K562 (cell line): ENCODE results near the gene SPTBN4. TPM values are rescaled to one million over a fixed set of nuclear protein-coding genes. Genes with fewer than 3 reads are reported as not detected.
A peak's percentile ranks its signal among the peaks of the same experiment; 100 is the strongest.

ENCODE experiments used
- ATAC-seq: fragments of 200-7000 bp; cut with Tn5 transposase; 3 replicates; pipeline ENCODE4 v1.9.1; 2020; ENCODE audit warnings: moderate library complexity
- BruUV-seq: library from RNA; stranded (reverse); fragments of 400-500 nt; replicated peaks from 2 replicates; lab custom pipeline; 2021; lab: Mats Ljungman, UMichigan
- CTCF ChIA-PET: fragments of 300-600 bp; formaldehyde crosslinking; extraction: SDS; loops from one replicate; lab custom pipeline; 2021; ENCODE audit warnings: low intra/inter-chr PET ratio; lab: Yijun Ruan, JAX
- POLR2A ChIA-PET: fragments of 300-600, 350-650 bp; sonication (Branson Sonifier 250); formaldehyde crosslinking; extraction: SDS; loops from one replicate; lab custom pipeline; 2021; ENCODE audit warnings: antibody characterized with exemption, inconsistent platforms; lab: Yijun Ruan, JAX
- DNase-seq, 4 experiments: peaks; one replicate each; pipeline versions ENCODE4 v3.0.0 to v3.0.0-alpha.2; 2011 to 2018; ENCODE audit warnings: low spot score in 3 of 4, mixed read lengths in 3 of 4; ENCODE audit errors: extremely low read depth in 1 of 4
- FAIRE-seq: peaks from 2 replicates; lab custom pipeline; 2011; peaks lifted over from hg19 to GRCh38; lab: Jason Lieb, UNC
- H2AFZ ChIP-seq: 2 replicates; pipeline ENCODE4 v1.6.0; 2011; ENCODE audit warnings: low read depth, low read length, control low read depth, inconsistent platforms
- H3K27ac ChIP-seq: fragments of 200-600 bp; 3 replicates; pipeline ENCODE4 v1.8.0; 2011; ENCODE audit warnings: low read depth, mild to moderate bottlenecking, control low read depth, inconsistent platforms, low read length, moderate library complexity, mixed read lengths; ENCODE audit errors: extremely low read depth
- H3K27me3 ChIP-seq, 2 experiments: fragments of 300-600 bp in 1 of 2; 2 replicates in 1 of 2; 3 replicates in 1 of 2; pipeline versions ENCODE4 v1.6.0 to v1.8.0; 2011; ENCODE audit warnings: inconsistent platforms in 2 of 2, low read length in 2 of 2, mild to moderate bottlenecking in 1 of 2, mixed read lengths in 1 of 2, moderate library complexity in 1 of 2; ENCODE audit not compliant: control insufficient read depth in 2 of 2, insufficient read depth in 2 of 2
- H3K36me3 ChIP-seq: fragments of 300-600 bp; 3 replicates; pipeline ENCODE4 v1.8.0; 2011; ENCODE audit warnings: mild to moderate bottlenecking, low read length, inconsistent platforms; ENCODE audit not compliant: control insufficient read depth, insufficient read depth
- H3K4me1 ChIP-seq, 2 experiments: fragments of 200-600 bp in 1 of 2; replicated peaks in 1 of 2; 2 replicates in 1 of 2; 3 replicates in 1 of 2; pipeline versions ENCODE4 v1.5.1 to v1.8.0; 2011; ENCODE audit warnings: inconsistent platforms in 2 of 2, low read length in 2 of 2, mild to moderate bottlenecking in 1 of 2, mixed read lengths in 1 of 2, moderate library complexity in 1 of 2; ENCODE audit not compliant: control insufficient read depth in 2 of 2, insufficient read depth in 2 of 2
- H3K4me2 ChIP-seq: 2 replicates; pipeline ENCODE4 v1.6.1; 2011; ENCODE audit warnings: low read length, control low read depth, inconsistent platforms, mixed read lengths; ENCODE audit not compliant: insufficient read depth
- H3K4me3 ChIP-seq: fragments of 200-600 bp; sonication (generic), shearing (Covaris generic); 2 replicates; pipeline ENCODE4 v1.5.1; 2016; ENCODE audit warnings: control low read depth, inconsistent platforms
- H3K79me2 ChIP-seq: fragments of 200-600 bp; 3 replicates; pipeline ENCODE4 v1.8.0; 2011; ENCODE audit warnings: low read length, inconsistent platforms; ENCODE audit not compliant: control insufficient read depth, insufficient read depth
- H3K9ac ChIP-seq, 2 experiments: 2 replicates each; pipeline versions ENCODE4 v1.6.0 to v1.6.1; 2011; ENCODE audit warnings: low read depth in 2 of 2, low read length in 2 of 2, control low read depth in 1 of 2, inconsistent platforms in 1 of 2, mild to moderate bottlenecking in 1 of 2, mixed read lengths in 1 of 2; ENCODE audit not compliant: insufficient read depth in 1 of 2
- H3K9me1 ChIP-seq: one replicate; pipeline ENCODE4 v1.6.0; 2011; ENCODE audit warnings: inconsistent platforms, mild to moderate bottlenecking, low read length, moderate library complexity; ENCODE audit not compliant: control insufficient read depth, insufficient read depth
- H3K9me3 ChIP-seq: replicated peaks from 2 replicates; pipeline ENCODE4 v1.5.1; 2011; ENCODE audit warnings: low read depth, low read length, inconsistent platforms; ENCODE audit not compliant: control insufficient read depth, insufficient read depth
- H4K20me1 ChIP-seq: replicated peaks from 2 replicates; pipeline ENCODE4 v1.6.1; 2011; ENCODE audit warnings: low read length, inconsistent platforms, mixed read lengths; ENCODE audit not compliant: control insufficient read depth, insufficient read depth
- CBFB ChIP-seq: sonication (generic); formaldehyde crosslinking; IDR thresholded peaks from 2 replicates; pipeline ENCODE4 v1.4.0; 2020; ENCODE audit warnings: mild to moderate bottlenecking, missing genetic modification reagents
- DMBX1 ChIP-seq: fragments of 250-450 bp; sonication (Bioruptor Pico); IDR thresholded peaks from 2 replicates; pipeline ENCODE4 v1.8.0; 2022; ENCODE audit warnings: inconsistent platforms, mild to moderate bottlenecking, moderate library complexity, borderline replicate concordance
- PURB ChIP-seq: sonication (generic); formaldehyde crosslinking; IDR thresholded peaks from 2 replicates; pipeline ENCODE4 v1.9.0; 2021; ENCODE audit warnings: low read depth, mild to moderate bottlenecking, missing genetic modification reagents
- PYGO2 ChIP-seq: fragments of 450-650 bp; IDR thresholded peaks from 2 replicates; pipeline ENCODE4 v1.6.1; 2016; ENCODE audit warnings: mild to moderate bottlenecking, missing genetic modification characterization, moderate library complexity, missing compliant biosample characterization
- RBM14 ChIP-seq: fragments of 200-400 bp; formaldehyde crosslinking; IDR thresholded peaks from 2 replicates; pipeline ENCODE4 v1.6.1; 2018; ENCODE audit warnings: low read depth, mild to moderate bottlenecking, low read length, moderate library complexity, borderline replicate concordance; ENCODE audit not compliant: insufficient read depth
- RNF219 ChIP-seq: fragments of 250-450 bp; sonication (Bioruptor Pico); IDR thresholded peaks from 2 replicates; pipeline ENCODE4 v1.5.0; 2022; ENCODE audit warnings: mild to moderate bottlenecking
- ZNF384 ChIP-seq: IDR thresholded peaks from 2 replicates; pipeline ENCODE4 v1.6.1; 2012; ENCODE audit warnings: low read depth, low read length, improper control_type of control experiment
- WGBS: fragments of 100-300 bp; shearing (Covaris generic); methylation state at CpG from one replicate; pipeline ENCODE4 v1.1.6; 2016; ENCODE audit warnings: low coverage, mixed read lengths; ENCODE audit not compliant: insufficient coverage; ENCODE audit errors: missing lambda C conversion rate; 5-methylcytosine and 5-hydroxymethylcytosine counted together
- in situ Hi-C: fragments of 300-500 bp; cut with MboI; formaldehyde crosslinking; loops from 4 replicates; pipeline ENCODE4 v1.15.0; 2018; ENCODE audit warnings: inconsistent platforms, mixed read lengths
- intact Hi-C: fragments of 100-400 bp; cut with micrococcal nuclease; formaldehyde crosslinking; loops from 2 replicates; pipeline ENCODE4 v1.14.2; 2022
- polyA plus RNA-seq, 8 experiments: library from polyadenylated mRNA; depleted of rRNA in 4 of 8; stranded (reverse) in 5 of 8; unstranded in 3 of 8; fragments of >200 nt; fragmentation: Nextera tagmentation in 2 of 8; fragmentation: Illumina TruSeq in 1 of 8; extraction: Ambion mirVana in 2 of 8; extraction: Trizol in 1 of 8; gene quantifications; 2 replicates each; pipeline versions ENCODE4 v1.2.1 to v1.2.3, GENCODE V29; 2011 to 2014; ENCODE audit warnings: inconsistent platforms in 1 of 8, missing spikeins in 1 of 8
- total RNA-seq, 7 experiments: library from RNA; depleted of rRNA in 6 of 7; stranded (reverse); fragments of >200 nt in 6 of 7; fragmentation: Illumina TruSeq in 2 of 7; extraction: Trizol in 2 of 7; gene quantifications; 2 replicates each; pipeline versions ENCODE4 v1.2.1 to v1.2.3, GENCODE V29; 2011 to 2021; ENCODE audit warnings: low replicate concordance in 1 of 7
- TF ChIP-seq, protein P1 (sequence below): sonication (generic); formaldehyde crosslinking; IDR thresholded peaks from 2 replicates; pipeline ENCODE4 v1.8.0; 2022; ENCODE audit warnings: mild to moderate bottlenecking, missing genetic modification reagents, borderline replicate concordance

SPTBN4 gene
- total and polyA plus RNA-seq, 9 of the 15 experiments (the other 6 are each of a cell fraction or from before 2014, with no cell fraction given): 0.01 to 1.5 (median 0.86) TPM

- Histone ChIP-seq H3K4me3 (peak overlapping the region; percentile 90; the same call in 1 of the 2 replicates), H3K79me2 (peaks cover 38% of the 10 kb centered on the region), H3K9me1 (no peaks in the 10 kb centered on the region), H3K36me3 (peaks cover 28% of the 10 kb centered on the region)
- in situ Hi-C loops: no loop called here
- POLR2A ChIA-PET: interaction anchor here (0.8 to 3.7 kb wide), 3 partner anchors 8 to 94 kb away, joined by 3 to 28 read pairs (median 3); partner anchors contain the start of genes C19orf47 and SERTAD1
- no peak for ATAC-seq
- no peak for TF ChIP-seq PURB (CRISPR knock-in tag)
- TF ChIP-seq RNF219: no peak
- no peak for TF ChIP-seq DMBX1
- TF ChIP-seq RBM14: no peak
- no peak for TF ChIP-seq PYGO2
- TF ChIP-seq, protein P1, sequence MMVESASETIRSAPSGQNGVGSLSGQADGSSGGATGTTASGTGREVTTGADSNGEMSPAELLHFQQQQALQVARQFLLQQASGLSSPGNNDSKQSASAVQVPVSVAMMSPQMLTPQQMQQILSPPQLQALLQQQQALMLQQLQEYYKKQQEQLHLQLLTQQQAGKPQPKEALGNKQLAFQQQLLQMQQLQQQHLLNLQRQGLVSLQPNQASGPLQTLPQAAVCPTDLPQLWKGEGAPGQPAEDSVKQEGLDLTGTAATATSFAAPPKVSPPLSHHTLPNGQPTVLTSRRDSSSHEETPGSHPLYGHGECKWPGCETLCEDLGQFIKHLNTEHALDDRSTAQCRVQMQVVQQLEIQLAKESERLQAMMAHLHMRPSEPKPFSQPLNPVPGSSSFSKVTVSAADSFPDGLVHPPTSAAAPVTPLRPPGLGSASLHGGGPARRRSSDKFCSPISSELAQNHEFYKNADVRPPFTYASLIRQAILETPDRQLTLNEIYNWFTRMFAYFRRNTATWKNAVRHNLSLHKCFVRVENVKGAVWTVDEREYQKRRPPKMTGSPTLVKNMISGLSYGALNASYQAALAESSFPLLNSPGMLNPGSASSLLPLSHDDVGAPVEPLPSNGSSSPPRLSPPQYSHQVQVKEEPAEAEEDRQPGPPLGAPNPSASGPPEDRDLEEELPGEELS (CRISPR knock-in tag): no peak
- TF ChIP-seq CBFB (CRISPR knock-in tag): no peak
- no peak for TF ChIP-seq ZNF384
- TF ChIP-seq, all 486 proteins: peak for 0
- peak overlapping the region; percentile 89; the same call in 1 of the 2 replicates for H3K4me2 ChIP-seq
- H3K27ac ChIP-seq: no peak overlapping the region; the same call in 2 of the 3 replicates
- 86% methylated on average over 10 of the region's 11 CpGs for WGBS
- intact Hi-C loops: loop anchor here (5.0 kb wide), 2 partner anchors 81 to 94 kb away; partner anchors contain the start of genes C19orf47 and PLD3
- H4K20me1 ChIP-seq: peaks cover 22% of the 10 kb centered on the region
- CTCF ChIA-PET: no interaction called here
- peaks cover 24 to 25% of the 10 kb centered on the region in 2 experiments for H3K4me1 ChIP-seq
- peak overlapping the region; percentile 66 to 81; a peak in 3 of 4 replicates for H3K9ac ChIP-seq
- H3K9me3 ChIP-seq: no peaks in the 10 kb centered on the region
- no peak for DNase-seq
- H2AFZ ChIP-seq: no peak overlapping the region
- FAIRE-seq: no peak
- H3K27me3 ChIP-seq: no peaks in the 10 kb centered on the region
- BruUV-seq: no TSS peak
These were observed 25.0 kb upstream of the SPTBN4 start for GRCh38 chr19:40441719-40442253.
